ENCODE measurements around the gene COL27A1. TPM values are rescaled to one million over a fixed set of nuclear protein-coding genes. Genes with fewer than 3 reads are reported as not detected.
A peak's percentile ranks its signal among the peaks of the same experiment; 100 is the strongest.

COL27A1 gene
- total and polyA plus RNA-seq, 2 donors from 2014 or later: 13.6 to 45.6 TPM

DNA sequence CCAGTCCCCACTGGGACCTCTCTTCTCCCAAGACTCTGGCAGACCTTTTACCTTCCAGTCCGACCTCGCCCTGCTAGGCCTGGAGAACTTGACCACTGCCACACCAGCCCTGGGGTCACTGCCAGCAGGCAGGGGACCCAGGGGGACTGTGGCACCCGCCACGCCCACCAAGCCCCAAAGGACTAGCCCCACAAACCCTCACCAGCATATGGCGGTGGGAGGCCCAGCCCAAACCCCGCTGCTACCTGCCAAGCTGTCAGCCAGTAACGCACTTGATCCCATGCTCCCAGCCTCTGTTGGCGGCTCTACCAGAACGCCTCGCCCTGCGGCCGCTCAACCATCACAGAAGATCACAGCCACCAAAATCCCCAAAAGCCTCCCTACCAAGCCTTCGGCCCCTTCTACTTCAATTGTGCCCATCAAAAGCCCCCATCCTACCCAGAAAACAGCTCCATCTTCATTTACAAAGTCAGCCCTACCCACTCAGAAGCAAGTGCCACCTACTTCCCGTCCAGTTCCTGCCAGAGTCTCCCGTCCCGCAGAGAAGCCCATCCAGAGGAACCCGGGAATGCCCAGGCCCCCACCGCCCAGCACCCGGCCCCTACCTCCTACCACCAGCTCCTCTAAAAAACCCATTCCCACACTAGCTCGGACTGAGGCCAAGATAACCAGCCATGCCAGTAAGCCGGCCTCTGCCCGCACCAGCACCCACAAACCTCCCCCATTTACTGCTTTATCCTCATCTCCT lies 13.1 kb downstream of the COL27A1 start:
- TF ChIP-seq, protein P1, sequence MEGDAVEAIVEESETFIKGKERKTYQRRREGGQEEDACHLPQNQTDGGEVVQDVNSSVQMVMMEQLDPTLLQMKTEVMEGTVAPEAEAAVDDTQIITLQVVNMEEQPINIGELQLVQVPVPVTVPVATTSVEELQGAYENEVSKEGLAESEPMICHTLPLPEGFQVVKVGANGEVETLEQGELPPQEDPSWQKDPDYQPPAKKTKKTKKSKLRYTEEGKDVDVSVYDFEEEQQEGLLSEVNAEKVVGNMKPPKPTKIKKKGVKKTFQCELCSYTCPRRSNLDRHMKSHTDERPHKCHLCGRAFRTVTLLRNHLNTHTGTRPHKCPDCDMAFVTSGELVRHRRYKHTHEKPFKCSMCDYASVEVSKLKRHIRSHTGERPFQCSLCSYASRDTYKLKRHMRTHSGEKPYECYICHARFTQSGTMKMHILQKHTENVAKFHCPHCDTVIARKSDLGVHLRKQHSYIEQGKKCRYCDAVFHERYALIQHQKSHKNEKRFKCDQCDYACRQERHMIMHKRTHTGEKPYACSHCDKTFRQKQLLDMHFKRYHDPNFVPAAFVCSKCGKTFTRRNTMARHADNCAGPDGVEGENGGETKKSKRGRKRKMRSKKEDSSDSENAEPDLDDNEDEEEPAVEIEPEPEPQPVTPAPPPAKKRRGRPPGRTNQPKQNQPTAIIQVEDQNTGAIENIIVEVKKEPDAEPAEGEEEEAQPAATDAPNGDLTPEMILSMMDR (IDR thresholded peaks at IDR 0.05; ENCODE audit: borderline replicate concordance, extremely low read depth, insufficient read depth): no peak
- no peak overlapping the region for H3K9ac ChIP-seq (ENCODE audit: low read length in 3 of 3)
- intact Hi-C loops (cut with DNase I): no loop called here
- FAIRE-seq: no peak
- no peaks in the 10 kb centered on the region for H3K36me3 ChIP-seq (ENCODE audit: control insufficient read depth in 2 of 3, insufficient read depth in 3 of 3, low read length in 3 of 3)
- H3K4me3 ChIP-seq (ENCODE audit: low read length in 3 of 3): no peak overlapping the region
- no peak overlapping the region for H3K27ac ChIP-seq (ENCODE audit: low read depth in 2 of 2, low read length in 2 of 2)
- DNase-seq: peak in 1 of 5 donors; percentile 54
- H3K4me1 ChIP-seq (ENCODE audit: control insufficient read depth in 2 of 3, insufficient read depth in 2 of 3, low read depth in 1 of 3, low read length in 3 of 3): peaks cover 0 to 27% (median 20%) of the 10 kb centered on the region in 3 donors
- H3K27me3 ChIP-seq (ENCODE audit: control insufficient read depth, insufficient read depth, low read length): no peaks in the 10 kb centered on the region
- H3K9me3 ChIP-seq (ENCODE audit: control insufficient read depth in 2 of 3, insufficient read depth in 1 of 3, low read length in 3 of 3): no peaks in the 10 kb centered on the region

DNA sequence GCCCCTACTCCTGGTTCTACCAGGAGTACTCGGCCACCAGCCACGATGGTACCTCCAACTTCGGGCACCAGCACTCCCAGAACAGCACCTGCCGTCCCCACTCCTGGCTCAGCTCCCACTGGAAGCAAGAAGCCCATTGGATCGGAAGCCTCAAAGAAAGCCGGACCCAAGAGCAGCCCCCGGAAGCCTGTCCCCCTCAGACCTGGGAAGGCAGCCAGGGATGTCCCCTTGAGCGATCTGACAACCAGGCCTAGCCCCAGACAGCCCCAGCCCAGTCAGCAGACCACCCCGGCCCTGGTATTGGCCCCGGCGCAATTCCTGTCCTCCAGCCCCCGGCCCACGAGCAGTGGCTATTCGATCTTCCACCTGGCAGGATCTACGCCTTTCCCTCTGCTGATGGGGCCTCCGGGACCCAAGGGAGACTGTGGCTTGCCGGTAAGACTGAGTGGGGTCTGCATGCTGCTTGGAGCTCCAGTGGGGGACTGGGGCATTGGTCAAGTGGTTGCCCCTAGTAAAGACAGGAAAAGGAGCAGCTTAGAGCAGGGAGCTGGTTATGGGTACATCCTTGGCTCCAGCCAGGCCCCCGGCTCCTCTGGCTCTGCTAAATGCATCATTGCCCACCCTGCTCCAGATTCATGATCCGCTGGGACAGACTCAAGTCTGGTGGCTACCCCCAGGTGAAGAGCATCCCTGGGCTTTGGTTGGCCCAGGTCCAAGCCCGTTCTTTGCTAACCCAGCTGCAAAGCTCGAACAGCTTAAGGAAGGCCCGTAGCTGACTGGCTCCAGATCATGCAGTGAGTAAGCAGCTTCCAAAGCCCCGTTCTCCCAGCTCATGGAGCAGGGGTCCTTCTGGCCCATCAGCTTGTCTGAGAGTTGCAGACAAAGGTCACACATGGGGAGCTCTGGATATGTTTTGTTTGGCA lies 14.0 kb downstream of the COL27A1 start:
- intact Hi-C loops (cut with DNase I): no loop called here
- Histone ChIP-seq H3K27me3 (ENCODE audit: control insufficient read depth, insufficient read depth, low read length) (no peaks in the 10 kb centered on the region), H3K9me3 (ENCODE audit: control insufficient read depth in 2 of 3, insufficient read depth in 1 of 3, low read length in 3 of 3) (no peaks in the 10 kb centered on the region), H3K4me1 (ENCODE audit: control insufficient read depth in 2 of 3, insufficient read depth in 2 of 3, low read depth in 1 of 3, low read length in 3 of 3) (peaks cover 0 to 26% (median 18%) of the 10 kb centered on the region in 3 donors), H3K27ac (ENCODE audit: low read depth in 2 of 2, low read length in 2 of 2) (no peak overlapping the region), H3K4me3 (ENCODE audit: low read length in 3 of 3) (no peak overlapping the region), H3K36me3 (ENCODE audit: control insufficient read depth in 2 of 3, insufficient read depth in 3 of 3, low read length in 3 of 3) (no peaks in the 10 kb centered on the region), H3K9ac (ENCODE audit: low read length in 3 of 3) (no peak overlapping the region)
- DNase-seq (peak in 3 of 5 donors; percentile 38 to 83 (median 83)), FAIRE-seq (no peak)
- TF ChIP-seq, protein P1 (IDR thresholded peaks at IDR 0.05; ENCODE audit: borderline replicate concordance, extremely low read depth, insufficient read depth): no peak

DNA sequence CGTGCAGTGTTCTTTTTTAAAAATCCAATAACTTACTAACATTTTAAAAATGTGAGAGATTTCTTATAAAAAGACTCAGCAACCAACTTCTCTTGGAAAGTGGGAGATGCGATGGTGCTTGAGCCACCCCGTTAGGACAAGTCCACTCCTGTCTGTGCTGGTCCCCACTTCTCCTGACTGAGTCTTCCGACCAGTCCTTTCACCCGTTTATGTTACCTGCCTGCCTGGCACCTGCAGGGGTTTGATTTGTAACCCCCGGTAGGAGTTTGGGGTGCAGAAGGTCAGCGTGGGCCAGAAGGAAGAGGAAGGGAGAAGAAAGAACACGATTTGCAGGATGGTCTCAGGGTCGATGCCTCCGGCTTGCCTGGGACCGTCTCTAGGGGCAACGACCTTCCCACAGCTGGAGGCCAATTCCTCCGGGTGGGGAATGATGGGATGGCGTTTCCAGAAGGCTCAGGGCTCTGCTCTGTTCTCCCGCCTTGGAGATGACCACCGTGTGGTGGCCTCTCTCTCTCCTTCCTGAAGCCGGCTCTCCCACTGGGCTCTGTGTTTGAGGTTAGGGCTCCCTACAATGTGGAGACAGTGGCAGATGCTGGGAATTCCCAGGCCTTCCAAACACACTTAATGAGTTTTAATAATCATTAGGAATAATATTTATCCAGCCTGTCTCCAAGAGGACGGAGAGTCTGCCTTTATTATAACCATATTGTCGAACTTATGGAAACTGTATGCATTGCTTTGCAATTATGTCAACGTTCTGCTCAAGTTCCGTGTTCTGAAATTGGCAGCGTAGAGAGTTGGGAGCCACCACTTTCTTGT lies 14.8 kb downstream of the COL27A1 start:
- intact Hi-C loops (cut with DNase I): no loop called here

More for the DNA sequence above, 14.8 kb downstream of the COL27A1 start:
- Histone ChIP-seq H3K4me1 (ENCODE audit: control insufficient read depth in 2 of 3, insufficient read depth in 2 of 3, low read depth in 1 of 3, low read length in 3 of 3) (peaks cover 0 to 32% (median 23%) of the 10 kb centered on the region in 3 donors), H3K27ac (ENCODE audit: low read depth in 2 of 2, low read length in 2 of 2) (no peak overlapping the region), H3K36me3 (ENCODE audit: control insufficient read depth in 2 of 3, insufficient read depth in 3 of 3, low read length in 3 of 3) (no peaks in the 10 kb centered on the region), H3K27me3 (ENCODE audit: control insufficient read depth, insufficient read depth, low read length) (no peaks in the 10 kb centered on the region), H3K4me3 (ENCODE audit: low read length in 3 of 3) (no peak overlapping the region), H3K9me3 (ENCODE audit: control insufficient read depth in 2 of 3, insufficient read depth in 1 of 3, low read length in 3 of 3) (no peaks in the 10 kb centered on the region), H3K9ac (ENCODE audit: low read length in 3 of 3) (no peak overlapping the region)
- FAIRE-seq: no peak
- DNase-seq: peak in 2 of 5 donors; percentile 52 to 65
- TF ChIP-seq, protein P1 (IDR thresholded peaks at IDR 0.05; ENCODE audit: borderline replicate concordance, extremely low read depth, insufficient read depth): no peak

Measured in kidney (tissue), 14 donors.